ENCODE data around the gene ATP6V0B. TPM values are rescaled to one million over a fixed set of nuclear protein-coding genes. Genes with fewer than 3 reads are reported as not detected.

The ATP6V0B gene
- total RNA-seq, 4 donors from 2014 or later = 71.2 to 229 (median 106) TPM

DNA sequence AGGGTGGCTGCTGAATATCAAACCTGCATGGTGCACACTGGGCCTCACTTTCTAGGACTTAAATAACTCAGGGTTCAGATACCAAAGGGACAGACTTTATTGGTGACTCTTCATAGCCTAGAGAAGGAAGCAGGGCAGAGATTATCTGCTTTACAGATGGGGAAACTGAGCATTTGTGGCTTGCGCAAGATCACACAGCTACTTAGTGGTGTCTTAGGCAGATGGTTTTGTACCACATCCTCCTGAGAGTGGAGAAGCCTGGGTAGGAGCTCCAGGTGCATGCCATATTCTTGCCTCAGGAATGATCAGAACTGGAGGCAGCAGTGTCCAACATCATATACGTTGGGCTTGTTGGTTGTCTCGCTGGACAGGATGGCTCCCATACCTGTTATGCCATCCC lies 11.8 kb upstream of the ATP6V0B start:
- no peak for TF ChIP-seq CTCF (IDR thresholded peaks at IDR 0.05; ENCODE audit: low read depth)

- TF ChIP-seq CTCF (IDR thresholded peaks at IDR 0.05; ENCODE audit: low read depth) = no peak
These were observed 10.9 kb upstream of the ATP6V0B start for GRCh38 chr1:43963890-43964289.

GRCh38 chr1:43965316-43965715 lies 9.4 kb upstream of the ATP6V0B start:
- no peak for TF ChIP-seq CTCF (IDR thresholded peaks at IDR 0.05; ENCODE audit: low read depth)

GRCh38 chr1:43968348-43968948 lies 6.3 kb upstream of the ATP6V0B start:
- TF ChIP-seq CTCF (IDR thresholded peaks at IDR 0.05; ENCODE audit: low read depth) = no peak

DNA sequence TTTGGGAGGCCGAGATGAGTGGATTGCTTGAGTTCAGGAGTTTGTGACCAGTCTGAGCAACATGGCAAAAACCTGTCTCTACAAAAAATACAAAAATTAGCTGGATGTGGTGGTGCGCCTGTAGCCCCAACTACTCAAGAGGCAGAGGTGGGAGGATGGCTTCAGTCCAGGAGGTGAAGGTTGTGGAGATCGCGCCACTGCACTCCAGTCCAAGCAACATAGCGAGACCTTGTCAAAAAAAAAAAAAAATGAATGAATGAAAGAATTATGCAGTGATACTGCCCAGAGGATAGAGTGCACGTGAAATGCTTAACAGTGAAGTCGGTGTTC lies 5.4 kb upstream of the ATP6V0B start:
- TF ChIP-seq CTCF (IDR thresholded peaks at IDR 0.05; ENCODE audit: low read depth) = no peak

GRCh38 chr1:43969746-43970466 lies 4.9 kb upstream of the ATP6V0B start, which contains the start of gene DPH2:
DPH2 (plus strand) TSS chr1:43970010; CDS start chr1:43970176, 166 bp downstream.
- no peak for TF ChIP-seq CTCF (IDR thresholded peaks at IDR 0.05; ENCODE audit: low read depth)

GRCh38 chr1:43970502-43970901 lies 4.3 kb upstream of the ATP6V0B start:
- no peak for TF ChIP-seq CTCF (IDR thresholded peaks at IDR 0.05; ENCODE audit: low read depth)

Data from subcutaneous adipose tissue (tissue), 4 donors.